Ovary (tissue), 9 donors: ENCODE data around the gene HSD17B11. TPM values are rescaled to one million over a fixed set of nuclear protein-coding genes. Genes with fewer than 3 reads are reported as not detected.
A peak's percentile ranks its signal among the peaks of the same experiment; 100 is the strongest.
"Not testable (repeated sequence)": the region's sequence is repeated elsewhere in the genome, so short reads cannot be mapped to it uniquely, and the experiment has no call there.

Experiments used
- DNase-seq, 5 donors: peaks; one replicate each; pipeline ENCODE4 v3.0.0-alpha.2; 2019 to 2020
- H3K27ac ChIP-seq, 2 donors: fragments of 200-600 bp; one replicate each; pipeline versions ENCODE4 v1.5.1 to v1.8.0; 2019 to 2022
- H3K27me3 ChIP-seq: fragments of 200-600 bp; one replicate; pipeline ENCODE4 v1.8.0; 2022
- H3K36me3 ChIP-seq: fragments of 200-600 bp; sonication (generic); one replicate; pipeline ENCODE4 v1.5.1; 2019
- H3K4me1 ChIP-seq: one replicate; pipeline ENCODE4 v1.8.1; 2013; ENCODE audit warnings: mild to moderate bottlenecking, moderate library complexity; ENCODE audit not compliant: insufficient read depth
- H3K4me3 ChIP-seq: fragments of 200-600 bp; sonication (generic); one replicate; pipeline ENCODE4 v1.5.1; 2017
- H3K9me3 ChIP-seq, 2 donors: fragments of 200-600 bp in 1 of 2; sonication (generic) in 1 of 2; one replicate each; pipeline versions ENCODE4 v1.5.1 to v1.8.1; 2013 to 2019; ENCODE audit warnings: mild to moderate bottlenecking in 1 of 2, moderate library complexity in 1 of 2
- CTCF ChIP-seq, 3 donors: fragments of 450-650 bp in 2 of 3; fragments of 200-600 bp in 1 of 3; IDR thresholded peaks; one replicate each; pipeline versions ENCODE4 v1.5.1 to v1.8.0; 2016 to 2022; ENCODE audit warnings: antibody characterized with exemption in 3 of 3, mild to moderate bottlenecking in 1 of 3
- EP300 ChIP-seq: sonication (generic); formaldehyde crosslinking; IDR thresholded peaks from one replicate; pipeline ENCODE4 v1.6.1; 2017; ENCODE audit warnings: antibody characterized with exemption
- POLR2A ChIP-seq: fragments of 450-650 bp; IDR thresholded peaks from one replicate; pipeline ENCODE4 v1.6.1; 2017; ENCODE audit warnings: antibody characterized with exemption, mild to moderate bottlenecking, moderate library complexity
- WGBS, 3 donors: extraction: QIAGEN DNeasy Blood & Tissue Kit in 1 of 3; methylation state at CpG; one replicate each; pipeline versions ENCODE4 v1.1.5 to v1.1.7; 2013 to 2017; 5-methylcytosine and 5-hydroxymethylcytosine counted together
- intact Hi-C, 4 donors: fragments of 100-400 bp; cut with DNase I; formaldehyde crosslinking; loops; one replicate each; pipeline versions ENCODE4 v1.11.0 to v1.15.1; 2022 to 2023
- polyA plus RNA-seq, 2 donors: library from polyadenylated mRNA; stranded (reverse); fragments of 200-250 nt in 1 of 2; fragments of 350-450 nt in 1 of 2; fragmentation: Illumina TruSeq in 1 of 2; extraction: RNeasy Lipid Tissue Mini Kit (QIAGEN cat#74804) in 1 of 2; gene quantifications; one replicate each; pipeline ENCODE4 v1.2.3, GENCODE V29; 2013 to 2014
- total RNA-seq, 7 donors: library from RNA; depleted of rRNA in 2 of 7; stranded (reverse); fragments of >200 nt in 2 of 7; fragmentation: NEBNext Ultra II Directional in 3 of 7; extraction: Animal tissue kit (Norgen Biotek cat#: 25700) in 3 of 7; gene quantifications; one replicate each; pipeline versions ENCODE4 v1.1.0 to v1.2.4, GENCODE V29; 2016 to 2023
- donor health status: DM: no; HTN: no; CAD: no; lungs with moderate emphysema.
- donor health status: DM: no; HTN: no; CAD: no.
- donor health status: Bipolar disorder and iron deficiency.
- donor health status: DM: yes; HTN: yes; CAD: no.
- donor health status: DM: no; HTN: no; CAD: no.
- donor health status: DM: yes; HTN: yes; CAD: no.

Gene HSD17B11
- total and polyA plus RNA-seq, 9 donors, result 33.0 to 106 (median 51.7) TPM

GRCh38 chr4:87388901-87389300, 2.1 kb downstream of the HSD17B11 start:
- Histone ChIP-seq H3K27ac (no peak overlapping the region), H3K4me1 (peaks cover 8% of the 10 kb centered on the region), H3K27me3 (no peaks in the 10 kb centered on the region), H3K4me3 (peak overlapping the region; percentile 70), H3K36me3 (no peaks in the 10 kb centered on the region), H3K9me3 (no peaks in the 10 kb centered on the region)
- WGBS, 3 donors, result 85 to 88% (median 88%) methylated on average over 3 of the region's 3 CpGs
- DNase-seq, result no peak
- no peak for TF ChIP-seq EP300
- no peak for TF ChIP-seq CTCF (IDR thresholded peaks at IDR 0.05)
- no peak for TF ChIP-seq POLR2A
- intact Hi-C loops, result no loop called here

GRCh38 chr4:87387237-87387636, 3.8 kb downstream of the HSD17B11 start:
- intact Hi-C loops, result no loop called here
- Histone ChIP-seq H3K4me1 (peaks cover 8% of the 10 kb centered on the region), H3K36me3 (no peaks in the 10 kb centered on the region), H3K27me3 (no peaks in the 10 kb centered on the region), H3K9me3 (no peaks in the 10 kb centered on the region), H3K4me3 (no peak overlapping the region), H3K27ac (no peak overlapping the region)
- WGBS, 3 donors, result 93 to 98% (median 94%) methylated on average over 3 of the region's 3 CpGs
- no peak for TF ChIP-seq CTCF (IDR thresholded peaks at IDR 0.05)
- TF ChIP-seq EP300, result no peak
- TF ChIP-seq POLR2A, result no peak
- no peak for DNase-seq

- H3K4me1 ChIP-seq, DNase-seq, H3K36me3 ChIP-seq, intact Hi-C loops, H3K27me3 ChIP-seq, H3K4me3 ChIP-seq, H3K9me3 ChIP-seq, H3K27ac ChIP-seq: not testable (repeated sequence)
- WGBS, 3 donors, result 93 to 98% (median 94%) methylated on average over 9 of the region's 9 CpGs
Observed at GRCh38 chr4:87384466-87385132, 6.4 kb downstream of the HSD17B11 start.

- DNase-seq, result no peak
- no peak for TF ChIP-seq EP300
- TF ChIP-seq CTCF (IDR thresholded peaks at IDR 0.05), result no peak
- no peak for TF ChIP-seq POLR2A
- intact Hi-C loops, result no loop called here
- H3K4me1 ChIP-seq, result no peaks in the 10 kb centered on the region
- H3K27me3 ChIP-seq, result no peaks in the 10 kb centered on the region
- 53 to 68% (median 59%) methylated on average over 3 of the region's 3 CpGs for WGBS, 3 donors
- no peak overlapping the region for H3K4me3 ChIP-seq
- no peak overlapping the region for H3K27ac ChIP-seq
- H3K36me3 ChIP-seq, result no peaks in the 10 kb centered on the region
- no peaks in the 10 kb centered on the region for H3K9me3 ChIP-seq
Observed at GRCh38 chr4:87382931-87383330, 8.1 kb downstream of the HSD17B11 start.

- H3K36me3 ChIP-seq, result no peaks in the 10 kb centered on the region
- TF ChIP-seq POLR2A, result no peak
- H3K4me3 ChIP-seq, result no peak overlapping the region
- no peaks in the 10 kb centered on the region for H3K27me3 ChIP-seq
- DNase-seq, result no peak
- intact Hi-C loops, result no loop called here
- H3K27ac ChIP-seq, result no peak overlapping the region
- H3K9me3 ChIP-seq, result no peaks in the 10 kb centered on the region
- WGBS, 3 donors, result 24 to 43% (median 26%) methylated on average over 2 of the region's 2 CpGs
- H3K4me1 ChIP-seq, result no peaks in the 10 kb centered on the region
Observed at GRCh38 chr4:87382116-87382515, 8.9 kb downstream of the HSD17B11 start.
